Colonic mucosa (tissue), 4 donors: Measurements from ENCODE around the gene NR2C2AP. TPM values are rescaled to one million over a fixed set of nuclear protein-coding genes. Genes with fewer than 3 reads are reported as not detected.

Experiments
- DNase-seq: peaks from one replicate; pipeline ENCODE4 v3.0.0-alpha.2; 2020
- H3K27ac ChIP-seq: fragments of 200-600 bp; one replicate; pipeline ENCODE4 v1.8.0; 2021
- H3K27me3 ChIP-seq: fragments of 200-600 bp; one replicate; pipeline ENCODE4 v1.8.0; 2021
- H3K36me3 ChIP-seq: fragments of 200-600 bp; one replicate; pipeline ENCODE4 v1.8.0; 2021
- H3K4me1 ChIP-seq: fragments of 200-600 bp; one replicate; pipeline ENCODE4 v1.8.0; 2021; ENCODE audit warnings: mild to moderate bottlenecking
- H3K4me3 ChIP-seq: fragments of 200-600 bp; one replicate; pipeline ENCODE4 v1.8.0; 2021
- H3K9ac ChIP-seq, 2 donors: one replicate each; pipeline ENCODE4 v1.7.0; 2013; ENCODE audit warnings: control low read depth in 2 of 2, low read depth in 2 of 2, low read length in 2 of 2
- H3K9me3 ChIP-seq: fragments of 200-600 bp; one replicate; pipeline ENCODE4 v1.8.0; 2021
- intact Hi-C: fragments of 100-400 bp; cut with DNase I; formaldehyde crosslinking; loops from one replicate; pipeline ENCODE4 v1.14.1; 2022
- total RNA-seq, 2 donors: library from RNA; stranded (reverse); fragmentation: NEBNext Ultra II Directional in 1 of 2; extraction: Animal tissue kit (Norgen Biotek cat#: 25700) in 1 of 2; gene quantifications; one replicate each; pipeline ENCODE4 v1.2.1, GENCODE V29; 2021
- TF ChIP-seq, protein P1 (sequence below): fragments of 200-600 bp; IDR thresholded peaks from one replicate; pipeline ENCODE4 v1.8.0; 2022; ENCODE audit warnings: antibody characterized with exemption, mild to moderate bottlenecking
- donor health status: healthy.
- donor health status: DM: no; HTN: no; CAD: no.
- donor health status: DM: no; HTN: no; CAD: no.

The NR2C2AP gene
- total RNA-seq, 2 donors from 2014 or later, result 8.1 to 29.5 TPM

DNA sequence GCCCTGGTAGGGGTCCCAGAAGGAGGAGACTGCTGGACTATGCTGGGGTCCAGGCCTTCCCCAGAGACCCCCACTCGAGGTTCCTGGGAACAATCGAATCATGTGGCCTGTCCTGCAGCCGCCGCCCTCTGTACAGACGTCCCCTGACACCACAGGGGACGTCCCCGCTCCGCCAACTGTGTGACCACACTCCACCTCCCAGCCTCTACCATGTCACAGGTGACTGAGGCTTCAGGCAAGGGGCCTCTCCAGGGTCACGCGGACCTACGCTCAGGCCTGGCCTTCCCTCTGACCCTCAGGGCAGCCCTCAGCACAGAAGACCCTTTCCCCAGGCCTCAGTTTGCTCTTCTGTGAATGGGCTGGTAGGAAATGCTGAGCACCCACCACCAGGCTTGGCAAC, 51.8 kb downstream of the NR2C2AP start:
- no peak for DNase-seq
- TF ChIP-seq, protein P1, sequence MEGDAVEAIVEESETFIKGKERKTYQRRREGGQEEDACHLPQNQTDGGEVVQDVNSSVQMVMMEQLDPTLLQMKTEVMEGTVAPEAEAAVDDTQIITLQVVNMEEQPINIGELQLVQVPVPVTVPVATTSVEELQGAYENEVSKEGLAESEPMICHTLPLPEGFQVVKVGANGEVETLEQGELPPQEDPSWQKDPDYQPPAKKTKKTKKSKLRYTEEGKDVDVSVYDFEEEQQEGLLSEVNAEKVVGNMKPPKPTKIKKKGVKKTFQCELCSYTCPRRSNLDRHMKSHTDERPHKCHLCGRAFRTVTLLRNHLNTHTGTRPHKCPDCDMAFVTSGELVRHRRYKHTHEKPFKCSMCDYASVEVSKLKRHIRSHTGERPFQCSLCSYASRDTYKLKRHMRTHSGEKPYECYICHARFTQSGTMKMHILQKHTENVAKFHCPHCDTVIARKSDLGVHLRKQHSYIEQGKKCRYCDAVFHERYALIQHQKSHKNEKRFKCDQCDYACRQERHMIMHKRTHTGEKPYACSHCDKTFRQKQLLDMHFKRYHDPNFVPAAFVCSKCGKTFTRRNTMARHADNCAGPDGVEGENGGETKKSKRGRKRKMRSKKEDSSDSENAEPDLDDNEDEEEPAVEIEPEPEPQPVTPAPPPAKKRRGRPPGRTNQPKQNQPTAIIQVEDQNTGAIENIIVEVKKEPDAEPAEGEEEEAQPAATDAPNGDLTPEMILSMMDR, result no peak
- Histone ChIP-seq H3K27me3 (no peaks in the 10 kb centered on the region), H3K4me1 (no peaks in the 10 kb centered on the region), H3K27ac (no peak overlapping the region), H3K9ac (no peak overlapping the region), H3K4me3 (no peak overlapping the region), H3K36me3 (peaks cover 5% of the 10 kb centered on the region), H3K9me3 (no peaks in the 10 kb centered on the region)
- intact Hi-C loops, result no loop called here

Other genes starting within 250 kb of the NR2C2AP start
- gene SUGP2, start 169.9 kb downstream of the NR2C2AP start, total RNA-seq, result 10 to 100 TPM; 44.1 to 55.3 TPM
- gene ARMC6, start 169.8 kb downstream of the NR2C2AP start, total RNA-seq, result 10 to 100 TPM; 15.0 to 29.4 TPM
- gene SLC25A42, start 139.4 kb downstream of the NR2C2AP start, total RNA-seq, result 1 to 10 TPM; 3.7 to 7.9 TPM
- gene TMEM161A, start 64.9 kb downstream of the NR2C2AP start, total RNA-seq, result 10 to 100 TPM; 17.6 to 33.6 TPM
- gene MEF2B, start 33.2 kb downstream of the NR2C2AP start, total RNA-seq, result 1 to 10 TPM; 1.5 to 3.9 TPM
- gene BORCS8, start 11.3 kb downstream of the NR2C2AP start, total RNA-seq, result 10 to 100 TPM; 27.8 to 27.9 TPM
- gene RFXANK, start 11.2 kb downstream of the NR2C2AP start, total RNA-seq, result 10 to 100 TPM; 57.4 to 70.0 TPM
- gene NCAN, start 8.5 kb upstream of the NR2C2AP start, total RNA-seq, result under 1 TPM in 1 of 2 donors, not detected in 1; 0.05 TPM
- gene TM6SF2, start 69.9 kb upstream of the NR2C2AP start, total RNA-seq, result 10 to 100 TPM in 1 of 2 donors, 1 to 10 TPM in 1; 3.3 to 11.7 TPM
- 10 to 100 TPM; 33.2 to 54.7 TPM for gene SUGP1, start 117.1 kb upstream of the NR2C2AP start, total RNA-seq
- gene MAU2, start 117.4 kb upstream of the NR2C2AP start, total RNA-seq, result 10 to 100 TPM; 33.5 to 56.7 TPM
- gene GATAD2A, start 202.3 kb upstream of the NR2C2AP start, total RNA-seq, result 100 to 1,000 TPM; 102 to 145 TPM